ENCODE results near the gene IFT25.

DNA sequence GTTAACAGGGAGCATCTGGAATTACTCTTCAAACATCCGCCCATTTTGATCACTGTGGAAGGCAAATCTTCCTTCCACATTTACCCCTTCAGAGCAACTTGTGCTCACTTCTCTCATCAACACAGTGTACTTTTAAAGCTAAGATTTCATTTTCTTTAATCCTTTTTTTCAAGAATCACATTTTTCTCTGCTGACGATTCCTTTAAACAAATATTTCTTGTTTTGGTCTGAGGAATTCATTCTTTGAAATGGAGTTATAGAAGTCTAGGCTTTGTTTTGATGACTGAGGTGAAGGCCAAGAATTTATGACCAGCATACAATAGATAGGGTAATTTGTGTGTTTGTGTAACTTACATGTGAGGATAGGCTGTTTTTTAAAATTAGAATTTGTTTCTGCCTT is 26.2 kb upstream of the IFT25 start:
- TF ChIP-seq GTF2F1 (IDR thresholded peaks at IDR 0.05; ENCODE audit: low read length) (no peak), ZBTB21 (CRISPR knock-in tag; IDR thresholded peaks at IDR 0.05) (no peak), BHLHE40 (IDR thresholded peaks at IDR 0.05; ENCODE audit: low read length) (no peak), FOXC1 (CRISPR knock-in tag; IDR thresholded peaks at IDR 0.05; ENCODE audit: borderline replicate concordance) (no peak), MBD4 (IDR thresholded peaks at IDR 0.05; ENCODE audit: borderline replicate concordance, low read length) (no peak), SMC3 (IDR thresholded peaks at IDR 0.05; ENCODE audit: low read length) (no peak), ASH2L (IDR thresholded peaks at IDR 0.05; ENCODE audit: insufficient read length, low read depth, low read length) (no peak)
- TF ChIP-seq, protein P1, sequence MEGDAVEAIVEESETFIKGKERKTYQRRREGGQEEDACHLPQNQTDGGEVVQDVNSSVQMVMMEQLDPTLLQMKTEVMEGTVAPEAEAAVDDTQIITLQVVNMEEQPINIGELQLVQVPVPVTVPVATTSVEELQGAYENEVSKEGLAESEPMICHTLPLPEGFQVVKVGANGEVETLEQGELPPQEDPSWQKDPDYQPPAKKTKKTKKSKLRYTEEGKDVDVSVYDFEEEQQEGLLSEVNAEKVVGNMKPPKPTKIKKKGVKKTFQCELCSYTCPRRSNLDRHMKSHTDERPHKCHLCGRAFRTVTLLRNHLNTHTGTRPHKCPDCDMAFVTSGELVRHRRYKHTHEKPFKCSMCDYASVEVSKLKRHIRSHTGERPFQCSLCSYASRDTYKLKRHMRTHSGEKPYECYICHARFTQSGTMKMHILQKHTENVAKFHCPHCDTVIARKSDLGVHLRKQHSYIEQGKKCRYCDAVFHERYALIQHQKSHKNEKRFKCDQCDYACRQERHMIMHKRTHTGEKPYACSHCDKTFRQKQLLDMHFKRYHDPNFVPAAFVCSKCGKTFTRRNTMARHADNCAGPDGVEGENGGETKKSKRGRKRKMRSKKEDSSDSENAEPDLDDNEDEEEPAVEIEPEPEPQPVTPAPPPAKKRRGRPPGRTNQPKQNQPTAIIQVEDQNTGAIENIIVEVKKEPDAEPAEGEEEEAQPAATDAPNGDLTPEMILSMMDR (CRISPR knock-in tag; IDR thresholded peaks at IDR 0.05), result no peak
- TF ChIP-seq, protein P2, sequence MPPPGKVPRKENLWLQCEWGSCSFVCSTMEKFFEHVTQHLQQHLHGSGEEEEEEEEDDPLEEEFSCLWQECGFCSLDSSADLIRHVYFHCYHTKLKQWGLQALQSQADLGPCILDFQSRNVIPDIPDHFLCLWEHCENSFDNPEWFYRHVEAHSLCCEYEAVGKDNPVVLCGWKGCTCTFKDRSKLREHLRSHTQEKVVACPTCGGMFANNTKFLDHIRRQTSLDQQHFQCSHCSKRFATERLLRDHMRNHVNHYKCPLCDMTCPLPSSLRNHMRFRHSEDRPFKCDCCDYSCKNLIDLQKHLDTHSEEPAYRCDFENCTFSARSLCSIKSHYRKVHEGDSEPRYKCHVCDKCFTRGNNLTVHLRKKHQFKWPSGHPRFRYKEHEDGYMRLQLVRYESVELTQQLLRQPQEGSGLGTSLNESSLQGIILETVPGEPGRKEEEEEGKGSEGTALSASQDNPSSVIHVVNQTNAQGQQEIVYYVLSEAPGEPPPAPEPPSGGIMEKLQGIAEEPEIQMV (CRISPR knock-in tag; IDR thresholded peaks at IDR 0.05; ENCODE audit: low read depth), result no peak
- TF ChIP-seq, protein P3, sequence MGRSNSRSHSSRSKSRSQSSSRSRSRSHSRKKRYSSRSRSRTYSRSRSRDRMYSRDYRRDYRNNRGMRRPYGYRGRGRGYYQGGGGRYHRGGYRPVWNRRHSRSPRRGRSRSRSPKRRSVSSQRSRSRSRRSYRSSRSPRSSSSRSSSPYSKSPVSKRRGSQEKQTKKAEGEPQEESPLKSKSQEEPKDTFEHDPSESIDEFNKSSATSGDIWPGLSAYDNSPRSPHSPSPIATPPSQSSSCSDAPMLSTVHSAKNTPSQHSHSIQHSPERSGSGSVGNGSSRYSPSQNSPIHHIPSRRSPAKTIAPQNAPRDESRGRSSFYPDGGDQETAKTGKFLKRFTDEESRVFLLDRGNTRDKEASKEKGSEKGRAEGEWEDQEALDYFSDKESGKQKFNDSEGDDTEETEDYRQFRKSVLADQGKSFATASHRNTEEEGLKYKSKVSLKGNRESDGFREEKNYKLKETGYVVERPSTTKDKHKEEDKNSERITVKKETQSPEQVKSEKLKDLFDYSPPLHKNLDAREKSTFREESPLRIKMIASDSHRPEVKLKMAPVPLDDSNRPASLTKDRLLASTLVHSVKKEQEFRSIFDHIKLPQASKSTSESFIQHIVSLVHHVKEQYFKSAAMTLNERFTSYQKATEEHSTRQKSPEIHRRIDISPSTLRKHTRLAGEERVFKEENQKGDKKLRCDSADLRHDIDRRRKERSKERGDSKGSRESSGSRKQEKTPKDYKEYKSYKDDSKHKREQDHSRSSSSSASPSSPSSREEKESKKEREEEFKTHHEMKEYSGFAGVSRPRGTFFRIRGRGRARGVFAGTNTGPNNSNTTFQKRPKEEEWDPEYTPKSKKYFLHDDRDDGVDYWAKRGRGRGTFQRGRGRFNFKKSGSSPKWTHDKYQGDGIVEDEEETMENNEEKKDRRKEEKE (IDR thresholded peaks at IDR 0.05), result no peak
- TF ChIP-seq, protein P4, sequence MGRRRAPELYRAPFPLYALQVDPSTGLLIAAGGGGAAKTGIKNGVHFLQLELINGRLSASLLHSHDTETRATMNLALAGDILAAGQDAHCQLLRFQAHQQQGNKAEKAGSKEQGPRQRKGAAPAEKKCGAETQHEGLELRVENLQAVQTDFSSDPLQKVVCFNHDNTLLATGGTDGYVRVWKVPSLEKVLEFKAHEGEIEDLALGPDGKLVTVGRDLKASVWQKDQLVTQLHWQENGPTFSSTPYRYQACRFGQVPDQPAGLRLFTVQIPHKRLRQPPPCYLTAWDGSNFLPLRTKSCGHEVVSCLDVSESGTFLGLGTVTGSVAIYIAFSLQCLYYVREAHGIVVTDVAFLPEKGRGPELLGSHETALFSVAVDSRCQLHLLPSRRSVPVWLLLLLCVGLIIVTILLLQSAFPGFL (CRISPR knock-in tag; IDR thresholded peaks at IDR 0.05), result no peak

All from HepG2 (cell line).